CD14-positive monocyte (primary cell): ENCODE measurements around the gene CDH23. TPM values are rescaled to one million over a fixed set of nuclear protein-coding genes. Genes with fewer than 3 reads are reported as not detected.

Source experiments
- DNase-seq, 3 donors: peaks; one replicate each; pipeline ENCODE4 v3.0.0-alpha.2; 2011 to 2022
- H2AFZ ChIP-seq: 2 replicates; pipeline ENCODE4 v1.6.0; 2012; ENCODE audit warnings: mild to moderate bottlenecking, low read depth, low read length, inconsistent platforms; ENCODE audit not compliant: insufficient read depth, poor library complexity, severe bottlenecking
- H3K27ac ChIP-seq, 2 donors: 1 replicate in 1 of 2; 2 replicates in 1 of 2; pipeline ENCODE4 v1.5.1; 2012 to 2013; ENCODE audit warnings: low read length in 2 of 2, control low read depth in 1 of 2, inconsistent platforms in 1 of 2, low read depth in 1 of 2, mild to moderate bottlenecking in 1 of 2
- H3K27me3 ChIP-seq, 2 donors: one replicate each; pipeline versions ENCODE4 v1.6.0 to v1.6.1; 2011 to 2013; ENCODE audit warnings: low read length in 2 of 2; ENCODE audit not compliant: control insufficient read depth in 2 of 2, insufficient read depth in 2 of 2
- H3K36me3 ChIP-seq, 2 donors: replicated peaks in 1 of 2; 1 replicate in 1 of 2; 2 replicates in 1 of 2; pipeline versions ENCODE4 v1.5.1 to v1.6.1; 2012 to 2013; ENCODE audit warnings: low read length in 2 of 2, control low read depth in 1 of 2, inconsistent platforms in 1 of 2, mild to moderate bottlenecking in 1 of 2; ENCODE audit not compliant: insufficient read depth in 2 of 2, control insufficient read depth in 1 of 2
- H3K4me1 ChIP-seq, 2 donors: 1 replicate in 1 of 2; 2 replicates in 1 of 2; pipeline versions ENCODE4 v1.5.1 to v1.6.1; 2012 to 2013; ENCODE audit warnings: low read length in 2 of 2, control low read depth in 1 of 2, inconsistent platforms in 1 of 2, mild to moderate bottlenecking in 1 of 2, moderate library complexity in 1 of 2; ENCODE audit not compliant: insufficient read depth in 2 of 2, control insufficient read depth in 1 of 2
- H3K4me2 ChIP-seq: replicated peaks from 2 replicates; pipeline ENCODE3; 2012; ENCODE audit warnings: low read length, moderate library complexity, mild to moderate bottlenecking; ENCODE audit not compliant: poor library complexity, severe bottlenecking; ENCODE audit errors: extremely low read depth
- H3K4me3 ChIP-seq, 3 experiments: fragments of 200-600 bp in 1 of 3; sonication (generic) in 1 of 3; replicated peaks in 1 of 3; 1 replicate in 2 of 3; 2 replicates in 1 of 3; pipeline ENCODE4 v1.5.1; 2011 to 2013; ENCODE audit warnings: low read length in 3 of 3, mild to moderate bottlenecking in 3 of 3, control low read depth in 2 of 3, low read depth in 2 of 3, inconsistent platforms in 1 of 3, moderate library complexity in 1 of 3
- H3K79me2 ChIP-seq: 2 replicates; pipeline ENCODE4 v1.6.0; 2012; ENCODE audit warnings: mild to moderate bottlenecking, control low read depth, inconsistent platforms, low read length, moderate library complexity; ENCODE audit not compliant: insufficient read depth
- H3K9ac ChIP-seq: 2 replicates; pipeline ENCODE4 v1.6.0; 2017; ENCODE audit warnings: low read length, mild to moderate bottlenecking; ENCODE audit not compliant: insufficient read depth, poor library complexity, severe bottlenecking
- H3K9me3 ChIP-seq, 2 donors: replicated peaks in 1 of 2; 1 replicate in 1 of 2; 2 replicates in 1 of 2; pipeline versions ENCODE4 v1.5.1 to v1.6.1; 2012 to 2013; ENCODE audit warnings: low read length in 2 of 2, control low read depth in 1 of 2; ENCODE audit not compliant: control insufficient read depth in 1 of 2, insufficient read depth in 1 of 2
- H4K20me1 ChIP-seq: 2 replicates; pipeline ENCODE4 v1.6.0; 2012; ENCODE audit warnings: mild to moderate bottlenecking, low read length, control low read depth, moderate library complexity; ENCODE audit not compliant: insufficient read depth
- H3K27ac Mint-ChIP-seq, 7 donors: one replicate each; pipeline ENCODE4 v1.8.0; 2020; ENCODE audit warnings: mild to moderate bottlenecking in 7 of 7, mixed read lengths in 7 of 7, moderate library complexity in 6 of 7, inconsistent platforms in 2 of 7
- H3K27me3 Mint-ChIP-seq, 3 donors: one replicate each; pipeline ENCODE4 v1.8.0; 2021 to 2022; ENCODE audit warnings: low read depth in 3 of 3, mild to moderate bottlenecking in 3 of 3, mixed read lengths in 3 of 3, moderate library complexity in 3 of 3, inconsistent platforms in 1 of 3
- H3K36me3 Mint-ChIP-seq, 2 donors: one replicate each; pipeline ENCODE4 v1.8.0; 2020; ENCODE audit warnings: mixed read lengths in 2 of 2, inconsistent platforms in 1 of 2, mild to moderate bottlenecking in 1 of 2
- H3K4me1 Mint-ChIP-seq: one replicate; pipeline ENCODE4 v1.8.0; 2020; ENCODE audit warnings: mild to moderate bottlenecking, mixed read lengths
- H3K4me3 Mint-ChIP-seq, 2 donors: one replicate each; pipeline ENCODE4 v1.8.0; 2020; ENCODE audit warnings: mild to moderate bottlenecking in 2 of 2, mixed read lengths in 2 of 2, moderate library complexity in 1 of 2
- H3K9me3 Mint-ChIP-seq, 7 donors: one replicate each; pipeline ENCODE4 v1.8.0; 2020 to 2022; ENCODE audit warnings: mixed read lengths in 7 of 7, mild to moderate bottlenecking in 6 of 7, moderate library complexity in 6 of 7, inconsistent platforms in 2 of 7
- CTCF ChIP-seq: fragments of 200-600 bp; IDR thresholded peaks from one replicate; pipeline ENCODE4 v1.8.0; 2022; ENCODE audit warnings: antibody characterized with exemption, mild to moderate bottlenecking
- WGBS: methylation state at CpG from one replicate; pipeline ENCODE4 v1.1.5; 2013; ENCODE audit warnings: missing lambda C conversion rate; ENCODE audit not compliant: insufficient coverage; 5-methylcytosine and 5-hydroxymethylcytosine counted together
- intact Hi-C, 2 donors: fragments of 100-400 bp; cut with micrococcal nuclease; formaldehyde crosslinking; loops; one replicate each; pipeline versions ENCODE4 v1.15.0 to v1.15.1; 2023
- polyA plus RNA-seq, 3 donors: library from polyadenylated mRNA; depleted of rRNA in 1 of 3; unstranded in 2 of 3; stranded (reverse) in 1 of 3; fragments of 300-500 nt in 2 of 3; fragments of >200 nt in 1 of 3; fragmentation: Illumina TruSeq in 2 of 3; gene quantifications; 1 replicate in 2 of 3; 2 replicates in 1 of 3; pipeline ENCODE4 v1.2.3, GENCODE V29; 2012 to 2021

The CDH23 gene
- polyA plus RNA-seq, 3 donors, result 8.2 to 36.2 (median 10.5) TPM

DNA sequence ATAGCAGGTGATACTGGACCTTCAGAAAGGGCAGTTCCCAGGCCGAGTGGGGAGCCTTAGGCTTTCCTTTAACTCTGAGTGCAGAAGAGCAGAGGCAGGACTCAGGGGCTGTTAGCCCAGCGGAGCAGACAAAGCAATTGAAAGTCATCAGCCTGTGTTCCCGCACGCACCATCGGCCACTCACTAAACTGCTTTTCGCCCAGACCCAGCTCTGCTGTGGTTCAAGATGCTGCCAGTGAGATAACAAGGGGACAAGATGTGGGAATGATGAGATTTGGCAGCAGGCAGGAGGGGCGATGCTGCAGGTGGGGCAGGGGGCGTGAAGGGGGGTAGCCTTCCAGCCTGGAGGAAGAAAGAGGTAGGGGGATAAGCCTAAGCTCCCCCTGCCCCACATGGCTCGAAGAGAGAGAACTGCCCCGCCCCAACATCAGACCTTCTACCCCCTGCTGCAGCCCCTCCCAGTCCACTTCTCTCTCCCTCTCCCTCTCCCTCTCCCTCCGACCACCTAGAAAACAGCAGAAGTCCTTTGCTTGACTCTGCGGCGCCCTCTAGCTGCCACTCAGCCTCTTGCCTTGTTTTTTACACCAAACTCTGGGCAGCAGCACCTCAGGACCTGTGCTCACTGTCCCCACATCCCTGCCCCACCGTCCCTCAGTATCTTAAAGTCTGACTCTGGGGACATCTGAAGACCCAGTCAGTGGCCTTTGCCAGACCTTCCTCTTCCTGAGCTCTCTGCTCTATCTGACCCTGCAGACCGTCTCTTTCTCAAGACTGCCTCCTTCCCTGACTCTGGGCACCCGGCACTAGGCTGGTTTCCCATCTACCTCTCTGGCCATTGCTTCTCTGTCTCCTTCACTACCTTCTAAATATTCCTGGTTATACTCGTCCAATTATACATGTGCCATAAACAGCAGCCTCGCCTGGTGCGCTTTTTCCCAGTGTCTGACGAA lies 212.4 kb downstream of the CDH23 start:
- peak; percentile 54 to 73 (median 71) for DNase-seq
- Histone ChIP-seq H3K9ac (no peak overlapping the region), H3K79me2 (no peaks in the 10 kb centered on the region), H2AFZ (no peak overlapping the region), H3K4me2 (no peak overlapping the region), H3K9me3 (no peaks in the 10 kb centered on the region), H3K4me3 (no peak overlapping the region), H3K4me1 (peaks cover 22 to 25% of the 10 kb centered on the region in 2 donors), H3K36me3 (no peaks in the 10 kb centered on the region), H3K27me3 (no peaks in the 10 kb centered on the region), H4K20me1 (no peaks in the 10 kb centered on the region), H3K27ac (no peak overlapping the region)
- TF ChIP-seq CTCF, result peak; percentile 84
- H3K9me3 Mint-ChIP-seq, result no peaks in the 10 kb centered on the region
- H3K4me1 Mint-ChIP-seq, result peaks cover 32% of the 10 kb centered on the region
- peak overlapping the region in 1 of 7 donors; percentile 29 for H3K27ac Mint-ChIP-seq
- no peaks in the 10 kb centered on the region for H3K36me3 Mint-ChIP-seq
- WGBS, result 60% methylated on average over 16 of the region's 20 CpGs
- peak overlapping the region in 1 of 2 donors; percentile 32 for H3K4me3 Mint-ChIP-seq
- peaks cover 2 to 4% (median 3%) of the 10 kb centered on the region in 3 donors for H3K27me3 Mint-ChIP-seq
- intact Hi-C loops, result loop anchor here in 1 of 2 donors (10.0 kb wide), 1 partner anchor 224 kb away; no protein-coding TSS in a partner anchor

GRCh38 chr10:71610651-71611050 lies 213.9 kb downstream of the CDH23 start:
- Histone ChIP-seq H3K36me3 (no peaks in the 10 kb centered on the region), H3K4me2 (no peak overlapping the region), H3K4me1 (peaks cover 22 to 23% of the 10 kb centered on the region in 2 donors), H4K20me1 (no peaks in the 10 kb centered on the region), H3K9me3 (no peaks in the 10 kb centered on the region), H3K27ac (no peak overlapping the region), H3K4me3 (no peak overlapping the region), H2AFZ (no peak overlapping the region), H3K79me2 (no peaks in the 10 kb centered on the region), H3K9ac (no peak overlapping the region), H3K27me3 (no peaks in the 10 kb centered on the region)
- no peak for TF ChIP-seq CTCF
- Mint-ChIP-seq H3K27me3 (peaks cover 0 to 4% (median 2%) of the 10 kb centered on the region in 3 donors), H3K36me3 (no peaks in the 10 kb centered on the region), H3K9me3 (no peaks in the 10 kb centered on the region), H3K4me3 (no peak overlapping the region), H3K27ac (no peak overlapping the region), H3K4me1 (peaks cover 30% of the 10 kb centered on the region)
- 100% methylated on average over 1 of the region's 3 CpGs for WGBS
- DNase-seq, result no peak
- intact Hi-C loops, result no loop called here
